K562 (cell line): ENCODE data around the gene LEPR. TPM values are rescaled to one million over a fixed set of nuclear protein-coding genes. Genes with fewer than 3 reads are reported as not detected.
A peak's percentile ranks its signal among the peaks of the same experiment; 100 is the strongest.

ENCODE experiments used
- CBX1 ChIP-seq: sonication (generic); IDR thresholded peaks from 2 replicates; pipeline ENCODE4 v1.6.1; 2016; ENCODE audit warnings: antibody characterized with exemption, low read depth, mild to moderate bottlenecking
- CEBPG ChIP-seq, 3 experiments: fragments of 200-800 bp in 1 of 3; sonication (Bioruptor generic) in 1 of 3; sonication (generic) in 1 of 3; formaldehyde crosslinking in 1 of 3; IDR thresholded peaks in 2 of 3; conservative IDR thresholded peaks in 1 of 3; 2 replicates each; pipeline versions ENCODE4 v1.6.1 to v1.8.0; 2016 to 2022; ENCODE audit warnings: missing compliant biosample characterization in 2 of 3, missing genetic modification characterization in 2 of 3, mild to moderate bottlenecking in 1 of 3, missing genetic modification reagents in 1 of 3
- MXI1 ChIP-seq: IDR thresholded peaks from 2 replicates; pipeline ENCODE4 v1.6.1; 2011; ENCODE audit warnings: low read depth, mild to moderate bottlenecking, improper control_type of control experiment, low read length
- POLR2AphosphoS5 ChIP-seq: IDR thresholded peaks from 2 replicates; pipeline ENCODE4 v1.6.1; 2011; ENCODE audit warnings: mild to moderate bottlenecking, low read depth, low read length, moderate library complexity; ENCODE audit not compliant: control insufficient read depth, insufficient read depth
- RREB1 ChIP-seq: fragments of 250-450 bp; sonication (Bioruptor Pico); IDR thresholded peaks from 2 replicates; pipeline ENCODE4 v1.4.0; 2020
- ZBTB12 ChIP-seq: fragments of 250-450 bp; sonication (Bioruptor Pico); IDR thresholded peaks from 2 replicates; pipeline ENCODE4 v1.4.0; 2020
- polyA plus RNA-seq, 8 experiments: library from polyadenylated mRNA; depleted of rRNA in 4 of 8; stranded (reverse) in 5 of 8; unstranded in 3 of 8; fragments of >200 nt; fragmentation: Nextera tagmentation in 2 of 8; fragmentation: Illumina TruSeq in 1 of 8; extraction: Ambion mirVana in 2 of 8; extraction: Trizol in 1 of 8; gene quantifications; 2 replicates each; pipeline versions ENCODE4 v1.2.1 to v1.2.3, GENCODE V29; 2011 to 2014; ENCODE audit warnings: inconsistent platforms in 1 of 8, missing spikeins in 1 of 8
- total RNA-seq, 7 experiments: library from RNA; depleted of rRNA in 6 of 7; stranded (reverse); fragments of >200 nt in 6 of 7; fragmentation: Illumina TruSeq in 2 of 7; extraction: Trizol in 2 of 7; gene quantifications; 2 replicates each; pipeline versions ENCODE4 v1.2.1 to v1.2.3, GENCODE V29; 2011 to 2021; ENCODE audit warnings: low replicate concordance in 1 of 7
- TF ChIP-seq, protein P1 (sequence below): fragments of 200-800 bp; sonication (Bioruptor generic); IDR thresholded peaks from 2 replicates; pipeline ENCODE4 v1.6.1; 2017; ENCODE audit warnings: missing genetic modification characterization, missing compliant biosample characterization
- TF ChIP-seq, protein P2 (sequence below), 2 experiments: fragments of 450-650 bp in 1 of 2; IDR thresholded peaks; 2 replicates each; pipeline ENCODE4 v1.6.1; 2011 to 2017; ENCODE audit warnings: low read depth in 2 of 2, antibody characterized with exemption in 1 of 2, borderline replicate concordance in 1 of 2, low read length in 1 of 2, mild to moderate bottlenecking in 1 of 2, mixed read lengths in 1 of 2; ENCODE audit not compliant: control insufficient read depth in 1 of 2
- TF ChIP-seq, protein P3 (sequence below): sonication (generic); formaldehyde crosslinking; IDR thresholded peaks from 2 replicates; pipeline ENCODE4 v1.8.1; 2023; ENCODE audit warnings: mild to moderate bottlenecking, missing genetic modification reagents

LEPR gene
- total and polyA plus RNA-seq, 9 of the 15 experiments (the other 6 are each of a cell fraction or from before 2014, with no cell fraction given): 12.2 to 111 (median 43.1) TPM

GRCh38 chr1:65412256-65412983 lies 8.0 kb upstream of the LEPR start (continued):
- TF ChIP-seq RREB1 (CRISPR knock-in tag) (no peak), CEBPG (CRISPR knock-in tag; IDR thresholded peaks at IDR 0.05) (0 out of 2 replicates have a peak, but pooled peaks have one; percentile 32), CEBPG (tag; conservative IDR thresholded peaks at IDR 0.05 in 1 of 2, IDR thresholded peaks at IDR 0.05 in 1 of 2) (peak in 1 of 2 experiments; percentile 50; a peak in 1 of 4 replicates), ZBTB12 (CRISPR knock-in tag) (no peak), POLR2AphosphoS5 (peak; percentile 98), MXI1 (no peak), CBX1 (no peak)
- TF ChIP-seq, protein P1, sequence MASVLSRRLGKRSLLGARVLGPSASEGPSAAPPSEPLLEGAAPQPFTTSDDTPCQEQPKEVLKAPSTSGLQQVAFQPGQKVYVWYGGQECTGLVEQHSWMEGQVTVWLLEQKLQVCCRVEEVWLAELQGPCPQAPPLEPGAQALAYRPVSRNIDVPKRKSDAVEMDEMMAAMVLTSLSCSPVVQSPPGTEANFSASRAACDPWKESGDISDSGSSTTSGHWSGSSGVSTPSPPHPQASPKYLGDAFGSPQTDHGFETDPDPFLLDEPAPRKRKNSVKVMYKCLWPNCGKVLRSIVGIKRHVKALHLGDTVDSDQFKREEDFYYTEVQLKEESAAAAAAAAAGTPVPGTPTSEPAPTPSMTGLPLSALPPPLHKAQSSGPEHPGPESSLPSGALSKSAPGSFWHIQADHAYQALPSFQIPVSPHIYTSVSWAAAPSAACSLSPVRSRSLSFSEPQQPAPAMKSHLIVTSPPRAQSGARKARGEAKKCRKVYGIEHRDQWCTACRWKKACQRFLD: peak; percentile 87; the same call in 1 of the 2 replicates
- TF ChIP-seq, protein P2, sequence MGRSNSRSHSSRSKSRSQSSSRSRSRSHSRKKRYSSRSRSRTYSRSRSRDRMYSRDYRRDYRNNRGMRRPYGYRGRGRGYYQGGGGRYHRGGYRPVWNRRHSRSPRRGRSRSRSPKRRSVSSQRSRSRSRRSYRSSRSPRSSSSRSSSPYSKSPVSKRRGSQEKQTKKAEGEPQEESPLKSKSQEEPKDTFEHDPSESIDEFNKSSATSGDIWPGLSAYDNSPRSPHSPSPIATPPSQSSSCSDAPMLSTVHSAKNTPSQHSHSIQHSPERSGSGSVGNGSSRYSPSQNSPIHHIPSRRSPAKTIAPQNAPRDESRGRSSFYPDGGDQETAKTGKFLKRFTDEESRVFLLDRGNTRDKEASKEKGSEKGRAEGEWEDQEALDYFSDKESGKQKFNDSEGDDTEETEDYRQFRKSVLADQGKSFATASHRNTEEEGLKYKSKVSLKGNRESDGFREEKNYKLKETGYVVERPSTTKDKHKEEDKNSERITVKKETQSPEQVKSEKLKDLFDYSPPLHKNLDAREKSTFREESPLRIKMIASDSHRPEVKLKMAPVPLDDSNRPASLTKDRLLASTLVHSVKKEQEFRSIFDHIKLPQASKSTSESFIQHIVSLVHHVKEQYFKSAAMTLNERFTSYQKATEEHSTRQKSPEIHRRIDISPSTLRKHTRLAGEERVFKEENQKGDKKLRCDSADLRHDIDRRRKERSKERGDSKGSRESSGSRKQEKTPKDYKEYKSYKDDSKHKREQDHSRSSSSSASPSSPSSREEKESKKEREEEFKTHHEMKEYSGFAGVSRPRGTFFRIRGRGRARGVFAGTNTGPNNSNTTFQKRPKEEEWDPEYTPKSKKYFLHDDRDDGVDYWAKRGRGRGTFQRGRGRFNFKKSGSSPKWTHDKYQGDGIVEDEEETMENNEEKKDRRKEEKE (IDR thresholded peaks at IDR 0.05; ENCODE audit: borderline replicate concordance in 1 of 2, control insufficient read depth in 1 of 2, low read depth in 2 of 2, low read length in 1 of 2): no peak; a peak in 1 of 4 replicates
- TF ChIP-seq, protein P3, sequence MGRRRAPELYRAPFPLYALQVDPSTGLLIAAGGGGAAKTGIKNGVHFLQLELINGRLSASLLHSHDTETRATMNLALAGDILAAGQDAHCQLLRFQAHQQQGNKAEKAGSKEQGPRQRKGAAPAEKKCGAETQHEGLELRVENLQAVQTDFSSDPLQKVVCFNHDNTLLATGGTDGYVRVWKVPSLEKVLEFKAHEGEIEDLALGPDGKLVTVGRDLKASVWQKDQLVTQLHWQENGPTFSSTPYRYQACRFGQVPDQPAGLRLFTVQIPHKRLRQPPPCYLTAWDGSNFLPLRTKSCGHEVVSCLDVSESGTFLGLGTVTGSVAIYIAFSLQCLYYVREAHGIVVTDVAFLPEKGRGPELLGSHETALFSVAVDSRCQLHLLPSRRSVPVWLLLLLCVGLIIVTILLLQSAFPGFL (CRISPR knock-in tag): no peak
